GM08714 (cell line): ENCODE results near the gene VAT1L.

ENCODE experiments used
- H3K4me3 ChIP-seq: fragments of 200-500 bp; sonication (Bioruptor generic); 2 replicates; pipeline ENCODE4 v1.5.1; 2014; ENCODE audit warnings: mild to moderate bottlenecking, low read length, inconsistent platforms
- ZNF274 ChIP-seq: IDR thresholded peaks from 2 replicates; pipeline ENCODE4 v1.6.1; 2012; ENCODE audit warnings: mild to moderate bottlenecking, low read depth, low read length

VAT1L gene

GRCh38 chr16:77790009-77790372 lies 1.6 kb downstream of the VAT1L start:
- no peak for TF ChIP-seq ZNF274

GRCh38 chr16:77790912-77791311 lies 2.5 kb downstream of the VAT1L start:
- no peak for TF ChIP-seq ZNF274
- no peak overlapping the region for H3K4me3 ChIP-seq

More at GRCh38 chr16:77790009-77790372, 1.6 kb downstream of the VAT1L start:
- H3K4me3 ChIP-seq = no peak overlapping the region

GRCh38 chr16:77793417-77793816 lies 5.1 kb downstream of the VAT1L start:
- TF ChIP-seq ZNF274 = no peak
- no peak overlapping the region for H3K4me3 ChIP-seq

- no peak for TF ChIP-seq ZNF274
- H3K4me3 ChIP-seq = no peak overlapping the region
Observed at GRCh38 chr16:77794586-77794985, 6.2 kb downstream of the VAT1L start.

- TF ChIP-seq ZNF274 = no peak
- H3K4me3 ChIP-seq = no peak overlapping the region
Observed at GRCh38 chr16:77801817-77802216, 13.5 kb downstream of the VAT1L start.

- no peak for TF ChIP-seq ZNF274
- H3K4me3 ChIP-seq = no peak overlapping the region
Observed at GRCh38 chr16:77805398-77805797, 17.0 kb downstream of the VAT1L start.

GRCh38 chr16:77807021-77807420 lies 18.7 kb downstream of the VAT1L start:
- no peak for TF ChIP-seq ZNF274
- H3K4me3 ChIP-seq = no peak overlapping the region

- no peak for TF ChIP-seq ZNF274
- no peak overlapping the region for H3K4me3 ChIP-seq
Observed at GRCh38 chr16:77812856-77813500, 24.6 kb downstream of the VAT1L start.

- TF ChIP-seq ZNF274 = no peak
- no peak overlapping the region for H3K4me3 ChIP-seq
Observed at GRCh38 chr16:77816293-77816692, 27.9 kb downstream of the VAT1L start.

GRCh38 chr16:77820340-77820739 lies 32.0 kb downstream of the VAT1L start:
- no peak overlapping the region for H3K4me3 ChIP-seq
- no peak for TF ChIP-seq ZNF274

GRCh38 chr16:77822661-77823060 lies 34.3 kb downstream of the VAT1L start:
- no peak for TF ChIP-seq ZNF274
- no peak overlapping the region for H3K4me3 ChIP-seq

- no peak for TF ChIP-seq ZNF274
- no peak overlapping the region for H3K4me3 ChIP-seq
Observed at GRCh38 chr16:77823067-77823466, 34.7 kb downstream of the VAT1L start.

GRCh38 chr16:77825196-77825595 lies 36.8 kb downstream of the VAT1L start:
- no peak for TF ChIP-seq ZNF274
- H3K4me3 ChIP-seq = no peak overlapping the region

GRCh38 chr16:77827032-77827431 lies 38.7 kb downstream of the VAT1L start:
- TF ChIP-seq ZNF274 = no peak
- no peak overlapping the region for H3K4me3 ChIP-seq

GRCh38 chr16:77833921-77834634 lies 45.7 kb downstream of the VAT1L start:
- no peak for TF ChIP-seq ZNF274
- no peak overlapping the region for H3K4me3 ChIP-seq

GRCh38 chr16:77834635-77835540 lies 46.5 kb downstream of the VAT1L start:
- no peak overlapping the region for H3K4me3 ChIP-seq
- no peak for TF ChIP-seq ZNF274
